ENCODE measurements around the gene DNMBP. TPM values are rescaled to one million over a fixed set of nuclear protein-coding genes. Genes with fewer than 3 reads are reported as not detected.
A peak's percentile ranks its signal among the peaks of the same experiment; 100 is the strongest.

DNMBP gene
- total RNA-seq, 1 donor from 2014 or later: 5.0 TPM

- FAIRE-seq: no peak
- TF ChIP-seq, protein P1, sequence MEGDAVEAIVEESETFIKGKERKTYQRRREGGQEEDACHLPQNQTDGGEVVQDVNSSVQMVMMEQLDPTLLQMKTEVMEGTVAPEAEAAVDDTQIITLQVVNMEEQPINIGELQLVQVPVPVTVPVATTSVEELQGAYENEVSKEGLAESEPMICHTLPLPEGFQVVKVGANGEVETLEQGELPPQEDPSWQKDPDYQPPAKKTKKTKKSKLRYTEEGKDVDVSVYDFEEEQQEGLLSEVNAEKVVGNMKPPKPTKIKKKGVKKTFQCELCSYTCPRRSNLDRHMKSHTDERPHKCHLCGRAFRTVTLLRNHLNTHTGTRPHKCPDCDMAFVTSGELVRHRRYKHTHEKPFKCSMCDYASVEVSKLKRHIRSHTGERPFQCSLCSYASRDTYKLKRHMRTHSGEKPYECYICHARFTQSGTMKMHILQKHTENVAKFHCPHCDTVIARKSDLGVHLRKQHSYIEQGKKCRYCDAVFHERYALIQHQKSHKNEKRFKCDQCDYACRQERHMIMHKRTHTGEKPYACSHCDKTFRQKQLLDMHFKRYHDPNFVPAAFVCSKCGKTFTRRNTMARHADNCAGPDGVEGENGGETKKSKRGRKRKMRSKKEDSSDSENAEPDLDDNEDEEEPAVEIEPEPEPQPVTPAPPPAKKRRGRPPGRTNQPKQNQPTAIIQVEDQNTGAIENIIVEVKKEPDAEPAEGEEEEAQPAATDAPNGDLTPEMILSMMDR (IDR thresholded peaks at IDR 0.05; ENCODE audit: insufficient read depth, low read length, severe bottlenecking): no peak
- no peak overlapping the region for H3K4me3 ChIP-seq (ENCODE audit: low read depth, low read length)
These were observed 80.4 kb downstream of the DNMBP start for GRCh38 chr10:99929360-99929759.

DNA sequence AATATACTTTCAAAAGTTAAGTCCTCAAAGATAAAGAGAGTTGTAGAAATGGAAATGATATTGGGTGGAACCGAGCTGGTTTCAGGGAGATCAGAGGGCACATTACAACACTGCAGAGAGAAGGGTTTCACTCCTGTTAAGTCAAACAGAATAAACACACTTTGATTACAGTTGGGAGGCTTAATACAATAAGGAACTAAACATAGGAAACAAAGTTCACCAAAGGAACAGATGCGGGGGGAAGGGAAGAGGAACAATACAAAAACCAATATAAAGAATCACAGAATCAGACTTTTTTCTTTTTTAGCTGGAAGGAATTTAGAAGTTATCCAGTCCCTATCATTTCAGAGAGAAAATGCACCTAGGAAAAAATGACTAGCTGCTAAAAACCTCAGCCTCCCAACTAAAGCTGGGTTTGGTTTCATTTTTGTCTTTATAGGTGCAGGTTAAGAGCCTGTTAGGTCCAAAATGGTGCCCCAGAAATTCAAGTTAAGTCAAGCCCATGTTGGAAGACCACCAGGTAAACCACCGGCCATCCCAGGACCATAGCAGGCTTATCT, 81.9 kb downstream of the DNMBP start:
- Histone ChIP-seq H3K36me3 (ENCODE audit: control insufficient read depth, insufficient read depth, low read length) (no peaks in the 10 kb centered on the region), H3K27me3 (ENCODE audit: control insufficient read depth, insufficient read depth, low read length) (no peaks in the 10 kb centered on the region), H3K4me3 (ENCODE audit: low read depth, low read length) (no peak overlapping the region)
- TF ChIP-seq, protein P1 (IDR thresholded peaks at IDR 0.05; ENCODE audit: insufficient read depth, low read length, severe bottlenecking): no peak
- FAIRE-seq: no peak
- no peak for DNase-seq (ENCODE audit: low read depth)

More at GRCh38 chr10:99929360-99929759, 80.4 kb downstream of the DNMBP start:
- H3K27me3 ChIP-seq (ENCODE audit: control insufficient read depth, insufficient read depth, low read length): no peaks in the 10 kb centered on the region
- DNase-seq (ENCODE audit: low read depth): no peak
- H3K36me3 ChIP-seq (ENCODE audit: control insufficient read depth, insufficient read depth, low read length): no peaks in the 10 kb centered on the region

DNA sequence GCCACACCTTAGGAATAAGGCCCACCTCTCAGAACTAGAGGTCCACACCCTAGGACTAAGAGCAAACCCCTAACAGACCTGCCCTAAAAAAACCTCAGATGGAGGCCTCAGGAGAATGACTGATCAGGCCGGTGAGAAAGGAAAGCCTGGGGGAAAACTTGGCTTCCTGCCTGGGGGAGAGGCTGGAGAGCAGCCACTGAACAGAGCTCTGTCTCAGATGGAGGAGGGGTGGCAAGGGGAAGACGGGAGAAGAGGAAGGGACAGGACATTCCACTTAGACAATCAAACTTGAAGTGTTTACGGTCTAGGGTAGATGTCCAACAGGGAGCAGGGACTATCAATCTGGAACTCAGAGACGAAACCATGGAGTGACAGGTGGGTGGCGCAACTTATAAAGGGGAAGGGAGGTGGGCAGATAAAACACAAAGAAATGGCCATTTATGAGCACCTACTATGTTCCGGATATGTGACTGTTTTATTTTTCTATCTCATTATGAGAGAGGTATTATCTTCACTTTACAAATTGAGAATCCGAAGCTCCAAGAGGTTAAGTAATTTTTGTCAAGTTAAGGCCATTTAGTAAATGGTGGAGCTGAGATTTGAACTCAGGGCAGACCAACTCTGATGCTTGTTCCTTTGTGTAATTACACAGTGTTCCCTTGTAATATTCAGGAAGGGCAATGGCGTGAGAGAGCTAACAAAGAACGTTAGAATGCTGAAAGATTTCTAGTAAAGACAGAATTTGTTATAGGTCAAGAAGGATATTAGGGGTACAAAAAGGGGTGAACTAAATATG, 82.6 kb downstream of the DNMBP start:
- TF ChIP-seq, protein P1 (IDR thresholded peaks at IDR 0.05; ENCODE audit: insufficient read depth, low read length, severe bottlenecking): no peak
- Histone ChIP-seq H3K36me3 (ENCODE audit: control insufficient read depth, insufficient read depth, low read length) (no peaks in the 10 kb centered on the region), H3K27me3 (ENCODE audit: control insufficient read depth, insufficient read depth, low read length) (no peaks in the 10 kb centered on the region), H3K4me3 (ENCODE audit: low read depth, low read length) (no peak overlapping the region)
- no peak for FAIRE-seq
- peak; percentile 46 for DNase-seq (ENCODE audit: low read depth)

- peaks cover 1% of the 10 kb centered on the region for H3K36me3 ChIP-seq (ENCODE audit: control insufficient read depth, insufficient read depth, low read length)
- no peaks in the 10 kb centered on the region for H3K27me3 ChIP-seq (ENCODE audit: control insufficient read depth, insufficient read depth, low read length)
- TF ChIP-seq, protein P1 (IDR thresholded peaks at IDR 0.05; ENCODE audit: insufficient read depth, low read length, severe bottlenecking): no peak
- DNase-seq (ENCODE audit: low read depth) (no peak), FAIRE-seq (no peak)
- H3K4me3 ChIP-seq (ENCODE audit: low read depth, low read length): no peak overlapping the region
These were observed 85.1 kb downstream of the DNMBP start for GRCh38 chr10:99924451-99925255.

DNA sequence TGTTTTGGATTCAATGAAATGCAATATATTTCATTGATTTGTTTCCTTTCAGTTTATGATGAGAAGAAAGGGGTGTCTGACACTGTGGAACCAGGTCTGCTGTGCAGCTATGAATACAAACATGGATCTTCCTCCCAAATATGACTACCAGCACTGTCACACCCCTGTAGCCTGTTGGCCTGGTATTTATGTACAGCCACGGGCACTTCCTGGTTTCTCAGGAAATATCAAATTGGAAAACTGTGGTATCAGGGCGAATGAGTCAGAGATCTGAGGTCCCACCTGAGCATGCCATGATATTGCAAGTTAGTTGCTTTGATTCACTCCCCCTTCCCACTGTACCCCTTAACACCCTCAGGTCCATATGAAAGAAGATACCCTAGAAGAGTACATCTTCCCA, 87.8 kb downstream of the DNMBP start:
- Histone ChIP-seq H3K36me3 (ENCODE audit: control insufficient read depth, insufficient read depth, low read length) (peaks cover 1% of the 10 kb centered on the region), H3K4me3 (ENCODE audit: low read depth, low read length) (no peak overlapping the region), H3K27me3 (ENCODE audit: control insufficient read depth, insufficient read depth, low read length) (no peaks in the 10 kb centered on the region)
- FAIRE-seq: no peak
- TF ChIP-seq, protein P1 (IDR thresholded peaks at IDR 0.05; ENCODE audit: insufficient read depth, low read length, severe bottlenecking): no peak
- peak; percentile 90 for DNase-seq (ENCODE audit: low read depth)

Measured in bronchial epithelial cell (primary cell).